Kidney (tissue), 14 donors: ENCODE results near the gene WFDC6. TPM values are rescaled to one million over a fixed set of nuclear protein-coding genes. Genes with fewer than 3 reads are reported as not detected.

ENCODE experiments used
- DNase-seq, 5 donors: peaks; one replicate each; pipeline ENCODE4 v3.0.0-alpha.2; 2013 to 2020
- FAIRE-seq: peaks from 2 replicates; lab custom pipeline; 2012; peaks lifted over from hg19 to GRCh38; lab: Jason Lieb, UNC
- H3K27ac ChIP-seq, 2 donors: one replicate each; pipeline ENCODE4 v1.7.0; 2013; ENCODE audit warnings: low read depth in 2 of 2, low read length in 2 of 2, inconsistent platforms in 1 of 2
- H3K27me3 ChIP-seq: one replicate; pipeline ENCODE4 v1.7.1; 2013; ENCODE audit warnings: low read length, inconsistent platforms; ENCODE audit not compliant: control insufficient read depth, insufficient read depth
- H3K36me3 ChIP-seq, 3 donors: one replicate each; pipeline versions ENCODE4 v1.7.0 to v1.7.1; 2013; ENCODE audit warnings: low read length in 3 of 3, control low read depth in 1 of 3, inconsistent platforms in 1 of 3; ENCODE audit not compliant: insufficient read depth in 3 of 3, control insufficient read depth in 2 of 3
- H3K4me1 ChIP-seq, 3 donors: one replicate each; pipeline versions ENCODE4 v1.7.0 to v1.7.1; 2013; ENCODE audit warnings: low read length in 3 of 3, inconsistent platforms in 1 of 3, low read depth in 1 of 3; ENCODE audit not compliant: control insufficient read depth in 2 of 3, insufficient read depth in 2 of 3
- H3K4me3 ChIP-seq, 3 donors: one replicate each; pipeline versions ENCODE4 v1.7.0 to v1.8.1; 2013; ENCODE audit warnings: low read length in 3 of 3, control low read depth in 1 of 3, inconsistent platforms in 1 of 3
- H3K9ac ChIP-seq, 3 donors: one replicate each; pipeline versions ENCODE4 v1.7.0 to v1.7.1; 2013; ENCODE audit warnings: low read length in 3 of 3, control low read depth in 1 of 3, inconsistent platforms in 1 of 3
- H3K9me3 ChIP-seq, 3 donors: one replicate each; pipeline versions ENCODE4 v1.7.0 to v1.7.1; 2013; ENCODE audit warnings: low read length in 3 of 3, control low read depth in 1 of 3, inconsistent platforms in 1 of 3; ENCODE audit not compliant: control insufficient read depth in 2 of 3, insufficient read depth in 1 of 3
- intact Hi-C: fragments of 100-400 bp; cut with DNase I; formaldehyde crosslinking; loops from one replicate; pipeline ENCODE4 v1.11.1; 2022
- polyA plus RNA-seq: library from polyadenylated mRNA; stranded (reverse); fragments of 350-450 nt; fragmentation: Illumina TruSeq; extraction: RNeasy Lipid Tissue Mini Kit (QIAGEN cat#74804); gene quantifications from one replicate; pipeline ENCODE4 v1.2.3, GENCODE V29; 2014; ENCODE audit warnings: low read depth, low replicate concordance; ENCODE audit not compliant: insufficient read depth
- total RNA-seq: library from RNA; stranded (reverse); fragmentation: NEBNext Ultra II Directional; extraction: Animal tissue kit (Norgen Biotek cat#: 25700); gene quantifications from one replicate; pipeline ENCODE4 v1.2.1, GENCODE V29; 2021
- TF ChIP-seq, protein P1 (sequence below): IDR thresholded peaks from 3 replicates; pipeline ENCODE4 v1.5.1; 2012; ENCODE audit warnings: mild to moderate bottlenecking, moderate library complexity, borderline replicate concordance; ENCODE audit not compliant: insufficient read depth; ENCODE audit errors: extremely low read depth
- donor health status: control.
- donor health status: control.
- donor health status: control.
- donor health status: control.
- donor health status: control.
- donor health status: DM: yes; HTN: yes; CAD: no.
- donor health status: Normal renal cell carcinoma (clear cell type).

Gene WFDC6
- total and polyA plus RNA-seq, 2 donors from 2014 or later: not detected

DNA sequence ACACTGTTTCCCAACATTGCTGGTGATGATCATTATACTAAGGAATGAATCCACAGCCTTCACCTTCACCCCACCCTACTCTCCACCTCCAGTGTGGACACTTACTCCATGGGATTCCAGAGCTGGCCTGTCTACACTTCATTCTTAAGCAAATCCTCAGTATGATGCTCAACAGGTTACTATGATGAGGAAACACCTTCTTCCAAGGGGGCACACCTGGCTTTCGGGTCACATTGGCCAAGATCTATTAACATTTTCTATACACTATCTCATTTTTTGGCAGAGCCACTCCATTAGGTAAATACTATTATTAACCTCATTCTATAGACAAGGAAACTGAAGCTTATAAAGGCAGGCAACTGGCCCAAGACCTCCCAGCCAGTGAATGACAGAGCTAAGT is 15.9 kb upstream of the WFDC6 start:
- Histone ChIP-seq H3K4me3 (no peak overlapping the region), H3K27ac (no peak overlapping the region), H3K27me3 (no peaks in the 10 kb centered on the region), H3K4me1 (no peaks in the 10 kb centered on the region), H3K36me3 (no peaks in the 10 kb centered on the region), H3K9ac (no peak overlapping the region), H3K9me3 (no peaks in the 10 kb centered on the region)
- TF ChIP-seq, protein P1, sequence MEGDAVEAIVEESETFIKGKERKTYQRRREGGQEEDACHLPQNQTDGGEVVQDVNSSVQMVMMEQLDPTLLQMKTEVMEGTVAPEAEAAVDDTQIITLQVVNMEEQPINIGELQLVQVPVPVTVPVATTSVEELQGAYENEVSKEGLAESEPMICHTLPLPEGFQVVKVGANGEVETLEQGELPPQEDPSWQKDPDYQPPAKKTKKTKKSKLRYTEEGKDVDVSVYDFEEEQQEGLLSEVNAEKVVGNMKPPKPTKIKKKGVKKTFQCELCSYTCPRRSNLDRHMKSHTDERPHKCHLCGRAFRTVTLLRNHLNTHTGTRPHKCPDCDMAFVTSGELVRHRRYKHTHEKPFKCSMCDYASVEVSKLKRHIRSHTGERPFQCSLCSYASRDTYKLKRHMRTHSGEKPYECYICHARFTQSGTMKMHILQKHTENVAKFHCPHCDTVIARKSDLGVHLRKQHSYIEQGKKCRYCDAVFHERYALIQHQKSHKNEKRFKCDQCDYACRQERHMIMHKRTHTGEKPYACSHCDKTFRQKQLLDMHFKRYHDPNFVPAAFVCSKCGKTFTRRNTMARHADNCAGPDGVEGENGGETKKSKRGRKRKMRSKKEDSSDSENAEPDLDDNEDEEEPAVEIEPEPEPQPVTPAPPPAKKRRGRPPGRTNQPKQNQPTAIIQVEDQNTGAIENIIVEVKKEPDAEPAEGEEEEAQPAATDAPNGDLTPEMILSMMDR: no peak
- no peak for FAIRE-seq
- no peak for DNase-seq
- intact Hi-C loops: no loop called here

DNA sequence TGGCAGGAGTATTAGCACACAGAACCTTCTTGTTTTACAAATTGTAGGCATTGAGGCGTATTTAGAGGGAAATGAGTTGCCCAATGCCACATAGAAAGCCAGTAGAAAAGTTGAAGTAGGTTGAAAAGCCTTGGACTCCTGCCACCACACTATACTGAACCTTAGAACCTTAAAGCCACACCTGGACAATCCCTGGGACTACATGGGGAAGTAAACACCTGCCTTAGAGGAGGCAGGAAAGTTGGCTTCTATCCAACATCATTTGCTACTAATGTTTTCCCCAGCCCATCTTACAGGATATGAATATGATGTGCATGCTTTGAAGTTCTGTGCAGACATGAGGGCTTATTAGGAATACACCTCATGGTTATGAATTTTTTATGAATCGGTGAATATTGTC is 13.2 kb upstream of the WFDC6 start:
- no peak overlapping the region for H3K27ac ChIP-seq
- FAIRE-seq: no peak
- H3K27me3 ChIP-seq: no peaks in the 10 kb centered on the region
- TF ChIP-seq, protein P1: no peak
- no peaks in the 10 kb centered on the region for H3K4me1 ChIP-seq
- H3K9ac ChIP-seq: no peak overlapping the region
- no peak for DNase-seq
- H3K9me3 ChIP-seq: no peaks in the 10 kb centered on the region
- no peaks in the 10 kb centered on the region for H3K36me3 ChIP-seq
- intact Hi-C loops: no loop called here
- no peak overlapping the region for H3K4me3 ChIP-seq

DNA sequence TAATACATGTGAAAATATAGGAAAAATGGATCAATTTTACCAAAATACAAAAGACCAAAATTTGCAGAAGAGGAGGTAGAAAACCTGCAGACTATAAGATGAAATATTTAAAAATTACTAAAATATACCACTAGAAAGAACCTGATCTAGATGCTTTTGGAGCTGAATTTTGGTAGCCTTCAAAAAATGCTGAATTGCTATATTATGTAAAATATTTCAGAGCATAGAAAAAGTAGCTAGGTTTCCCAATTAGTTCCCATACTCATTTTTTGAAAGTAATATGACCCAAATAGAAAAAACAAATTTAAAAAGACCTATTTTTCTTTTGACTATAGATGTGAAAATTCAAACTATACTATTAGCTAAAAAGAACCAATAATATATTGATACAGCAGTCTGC is 11.5 kb upstream of the WFDC6 start:
- Histone ChIP-seq H3K4me1 (no peaks in the 10 kb centered on the region), H3K36me3 (no peaks in the 10 kb centered on the region), H3K27ac (no peak overlapping the region), H3K9me3 (no peaks in the 10 kb centered on the region), H3K9ac (no peak overlapping the region), H3K4me3 (no peak overlapping the region), H3K27me3 (no peaks in the 10 kb centered on the region)
- TF ChIP-seq, protein P1: no peak
- intact Hi-C loops: no loop called here
- FAIRE-seq: no peak
- no peak for DNase-seq

DNA sequence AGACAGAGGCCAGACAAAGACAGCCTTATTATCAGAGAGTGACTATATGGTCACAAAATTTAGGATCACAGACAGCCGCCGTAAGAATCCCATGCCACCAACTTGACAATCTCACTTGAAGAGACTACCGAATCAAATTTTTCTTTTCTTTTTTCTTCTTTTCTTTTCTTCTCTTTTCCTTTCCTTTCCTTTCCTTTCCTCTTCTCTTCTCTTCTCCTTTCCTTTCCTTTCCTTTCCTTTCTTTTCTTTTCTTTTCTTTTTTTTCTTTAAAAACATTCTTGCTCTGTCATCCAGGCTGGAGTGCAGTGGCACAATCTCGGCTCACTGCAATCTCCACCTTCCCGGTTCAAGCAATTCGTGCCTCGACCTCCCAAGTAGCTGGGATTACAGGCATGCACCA is 9.1 kb upstream of the WFDC6 start:
- Histone ChIP-seq H3K9me3 (no peaks in the 10 kb centered on the region), H3K27me3 (no peaks in the 10 kb centered on the region), H3K9ac (no peak overlapping the region), H3K4me3 (no peak overlapping the region), H3K4me1 (no peaks in the 10 kb centered on the region), H3K36me3 (no peaks in the 10 kb centered on the region), H3K27ac (no peak overlapping the region)
- TF ChIP-seq, protein P1: no peak
- intact Hi-C loops: no loop called here
- FAIRE-seq (no peak), DNase-seq (no peak)
